Neural cell (in vitro differentiated cells): Measurements from ENCODE around the gene SSTR5.

ENCODE experiments used
- EP300 ChIP-seq: fragments of 450-650 bp; conservative IDR thresholded peaks from 2 replicates; pipeline ENCODE4 v1.6.1; 2014; ENCODE audit warnings: antibody characterized with exemption, mild to moderate bottlenecking, moderate library complexity; ENCODE audit not compliant: poor library complexity, severe bottlenecking
- EZH2 ChIP-seq: fragments of 200-600, 300-800 bp; shearing (Covaris generic), sonication (generic); IDR thresholded peaks from 2 replicates; pipeline ENCODE4 v1.6.1; 2014; ENCODE audit warnings: antibody characterized with exemption, low read length, borderline replicate concordance, mild to moderate bottlenecking; ENCODE audit not compliant: insufficient read depth, poor library complexity, severe bottlenecking
- SMC3 ChIP-seq: fragments of 450-650 bp; conservative IDR thresholded peaks from 2 replicates; pipeline ENCODE4 v1.6.1; 2014; ENCODE audit warnings: antibody characterized with exemption, mild to moderate bottlenecking, moderate library complexity; ENCODE audit not compliant: poor library complexity
- TAF1 ChIP-seq: IDR thresholded peaks from 2 replicates; pipeline ENCODE4 v1.6.1; 2012; ENCODE audit warnings: low read depth
- TF ChIP-seq, protein P1 (sequence below): fragments of 450-650 bp; IDR thresholded peaks from 2 replicates; pipeline ENCODE4 v1.5.1; 2014; ENCODE audit warnings: antibody characterized with exemption, mild to moderate bottlenecking, moderate library complexity; ENCODE audit not compliant: poor library complexity, severe bottlenecking

DNA sequence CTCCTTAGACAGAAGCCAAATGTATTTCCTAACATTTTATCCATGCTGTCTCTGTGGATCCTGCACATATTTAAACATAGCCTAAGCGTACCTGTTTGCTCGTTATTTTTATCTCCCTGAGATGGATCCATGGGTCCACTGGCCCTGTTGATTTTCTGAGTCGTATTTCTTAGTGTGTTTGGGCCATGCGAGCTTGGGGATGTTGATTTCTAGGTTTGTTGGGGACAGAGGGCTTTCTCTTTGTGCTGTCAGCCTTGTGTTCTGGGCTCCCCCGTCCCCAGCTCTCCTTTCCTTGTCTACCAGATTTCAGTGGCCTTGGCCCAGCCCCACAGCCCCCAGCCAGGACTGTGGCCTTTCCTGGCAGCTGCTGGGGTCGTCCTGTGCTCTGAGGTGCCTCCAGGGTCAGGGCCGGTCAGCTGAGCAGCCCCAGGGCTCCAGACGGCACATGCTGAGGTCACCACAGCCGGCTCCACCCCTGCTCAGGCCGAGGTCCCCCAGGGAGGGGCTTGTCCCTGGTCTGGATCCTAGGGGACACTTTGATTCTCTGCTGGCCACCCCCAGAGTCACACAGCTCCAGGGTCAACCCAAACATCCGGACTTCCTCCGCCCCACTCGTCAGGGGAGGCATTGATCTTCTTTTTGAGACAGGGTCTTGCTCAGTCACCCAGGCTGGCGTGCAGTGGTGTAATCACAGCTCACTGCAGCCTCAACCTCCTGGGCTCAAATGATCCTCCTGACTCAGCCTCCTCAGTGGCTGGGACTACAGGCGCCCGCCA lies 4.4 kb downstream of the SSTR5 start:
- TF ChIP-seq TAF1 (no peak), SMC3 (no peak), EZH2 (no peak), EP300 (no peak)
- TF ChIP-seq, protein P1, sequence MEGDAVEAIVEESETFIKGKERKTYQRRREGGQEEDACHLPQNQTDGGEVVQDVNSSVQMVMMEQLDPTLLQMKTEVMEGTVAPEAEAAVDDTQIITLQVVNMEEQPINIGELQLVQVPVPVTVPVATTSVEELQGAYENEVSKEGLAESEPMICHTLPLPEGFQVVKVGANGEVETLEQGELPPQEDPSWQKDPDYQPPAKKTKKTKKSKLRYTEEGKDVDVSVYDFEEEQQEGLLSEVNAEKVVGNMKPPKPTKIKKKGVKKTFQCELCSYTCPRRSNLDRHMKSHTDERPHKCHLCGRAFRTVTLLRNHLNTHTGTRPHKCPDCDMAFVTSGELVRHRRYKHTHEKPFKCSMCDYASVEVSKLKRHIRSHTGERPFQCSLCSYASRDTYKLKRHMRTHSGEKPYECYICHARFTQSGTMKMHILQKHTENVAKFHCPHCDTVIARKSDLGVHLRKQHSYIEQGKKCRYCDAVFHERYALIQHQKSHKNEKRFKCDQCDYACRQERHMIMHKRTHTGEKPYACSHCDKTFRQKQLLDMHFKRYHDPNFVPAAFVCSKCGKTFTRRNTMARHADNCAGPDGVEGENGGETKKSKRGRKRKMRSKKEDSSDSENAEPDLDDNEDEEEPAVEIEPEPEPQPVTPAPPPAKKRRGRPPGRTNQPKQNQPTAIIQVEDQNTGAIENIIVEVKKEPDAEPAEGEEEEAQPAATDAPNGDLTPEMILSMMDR = no peak
